ENCODE data around the gene RXFP3. TPM values are rescaled to one million over a fixed set of nuclear protein-coding genes. Genes with fewer than 3 reads are reported as not detected.

The RXFP3 gene
- total and polyA plus RNA-seq, 9 donors = 0.24 TPM; not detected in 8

DNA sequence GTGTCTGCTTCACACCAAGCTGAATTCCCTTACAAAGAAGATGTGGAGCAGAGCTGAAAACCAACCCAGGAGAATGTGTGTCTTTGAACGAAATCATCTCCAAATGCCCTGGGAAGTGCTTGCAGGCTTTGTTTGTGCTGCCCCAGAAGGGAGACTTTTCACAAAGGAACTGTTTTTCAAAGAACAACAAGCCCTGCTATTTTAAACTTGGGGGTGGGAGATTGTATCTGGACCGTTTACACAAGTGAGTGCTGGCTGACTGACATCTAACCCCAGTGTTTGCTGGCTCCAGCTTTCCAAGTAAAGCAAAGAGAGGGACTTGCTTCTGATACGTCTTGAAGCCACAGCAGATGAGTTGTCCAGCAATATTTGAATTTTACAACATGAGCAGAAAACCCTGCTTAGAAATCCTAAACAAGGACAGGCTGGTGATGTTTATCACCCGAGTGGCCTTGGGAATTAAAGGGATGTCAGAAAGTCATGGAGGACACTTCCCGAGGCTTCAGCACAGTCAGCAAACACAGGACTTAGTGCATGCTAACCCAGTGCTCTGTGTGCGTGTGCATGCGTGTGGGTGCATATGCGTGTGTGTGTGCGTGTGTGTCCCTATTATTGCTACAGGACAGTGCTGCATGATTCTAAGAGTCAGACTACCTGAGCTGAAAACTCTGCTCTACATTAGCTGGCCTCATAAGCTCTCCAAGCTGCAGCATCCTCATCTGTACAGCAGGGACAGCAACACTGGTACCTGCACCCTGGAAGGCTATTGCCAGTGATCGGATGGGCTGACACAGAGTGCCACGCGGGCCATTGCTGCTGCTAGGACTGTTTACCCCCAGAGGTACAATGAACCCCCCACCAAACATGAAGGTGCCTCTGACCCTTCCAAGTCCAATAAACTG, 45.8 kb upstream of the RXFP3 start:
- no peak for TF ChIP-seq EP300 (IDR thresholded peaks at IDR 0.05)
- TF ChIP-seq, protein P1, sequence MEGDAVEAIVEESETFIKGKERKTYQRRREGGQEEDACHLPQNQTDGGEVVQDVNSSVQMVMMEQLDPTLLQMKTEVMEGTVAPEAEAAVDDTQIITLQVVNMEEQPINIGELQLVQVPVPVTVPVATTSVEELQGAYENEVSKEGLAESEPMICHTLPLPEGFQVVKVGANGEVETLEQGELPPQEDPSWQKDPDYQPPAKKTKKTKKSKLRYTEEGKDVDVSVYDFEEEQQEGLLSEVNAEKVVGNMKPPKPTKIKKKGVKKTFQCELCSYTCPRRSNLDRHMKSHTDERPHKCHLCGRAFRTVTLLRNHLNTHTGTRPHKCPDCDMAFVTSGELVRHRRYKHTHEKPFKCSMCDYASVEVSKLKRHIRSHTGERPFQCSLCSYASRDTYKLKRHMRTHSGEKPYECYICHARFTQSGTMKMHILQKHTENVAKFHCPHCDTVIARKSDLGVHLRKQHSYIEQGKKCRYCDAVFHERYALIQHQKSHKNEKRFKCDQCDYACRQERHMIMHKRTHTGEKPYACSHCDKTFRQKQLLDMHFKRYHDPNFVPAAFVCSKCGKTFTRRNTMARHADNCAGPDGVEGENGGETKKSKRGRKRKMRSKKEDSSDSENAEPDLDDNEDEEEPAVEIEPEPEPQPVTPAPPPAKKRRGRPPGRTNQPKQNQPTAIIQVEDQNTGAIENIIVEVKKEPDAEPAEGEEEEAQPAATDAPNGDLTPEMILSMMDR (IDR thresholded peaks at IDR 0.05) = no peak
- TF ChIP-seq POLR2A (IDR thresholded peaks at IDR 0.05) = no peak
- intact Hi-C loops (cut with DNase I) = no loop called here
- H3K27me3 ChIP-seq = no peaks in the 10 kb centered on the region
- H3K4me1 ChIP-seq (ENCODE audit: insufficient read depth) = peaks cover 18% of the 10 kb centered on the region
- H3K27ac ChIP-seq = no peak overlapping the region
- DNase-seq = no peak
- WGBS, 3 donors = 10 to 36% (median 19%) methylated on average over 12 of the region's 12 CpGs
- no peaks in the 10 kb centered on the region for H3K36me3 ChIP-seq
- peak overlapping the region; percentile 44 for H3K4me3 ChIP-seq
- H3K9me3 ChIP-seq = no peaks in the 10 kb centered on the region

DNA sequence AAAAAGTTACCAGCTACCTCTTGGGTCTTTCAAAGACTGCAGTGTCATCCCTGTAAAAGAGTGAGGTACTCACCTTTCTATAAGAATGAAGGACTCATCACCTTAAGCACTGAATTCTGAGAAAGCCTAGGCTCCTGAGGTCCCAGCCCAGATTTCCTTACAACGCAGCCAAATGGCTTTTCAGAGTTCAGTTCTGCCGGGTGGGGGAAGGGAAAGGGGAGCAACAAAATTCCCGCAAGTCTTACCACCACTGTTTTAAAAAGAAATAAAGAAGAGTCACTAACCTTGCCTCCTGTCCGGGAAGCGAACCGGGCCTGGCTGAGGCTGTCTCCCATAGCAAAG, 44.8 kb upstream of the RXFP3 start:
- TF ChIP-seq POLR2A (IDR thresholded peaks at IDR 0.05) = no peak
- no peaks in the 10 kb centered on the region for H3K9me3 ChIP-seq
- H3K36me3 ChIP-seq = no peaks in the 10 kb centered on the region
- peak in 2 of 5 donors; percentile 21 to 29 for DNase-seq
- intact Hi-C loops (cut with DNase I) = no loop called here
- H3K4me3 ChIP-seq = peak overlapping the region; percentile 44
- H3K27ac ChIP-seq = no peak overlapping the region
- H3K4me1 ChIP-seq (ENCODE audit: insufficient read depth) = peaks cover 16% of the 10 kb centered on the region
- no peaks in the 10 kb centered on the region for H3K27me3 ChIP-seq
- WGBS, 3 donors = 1 to 3% (median 1%) methylated on average over 6 of the region's 6 CpGs

DNA sequence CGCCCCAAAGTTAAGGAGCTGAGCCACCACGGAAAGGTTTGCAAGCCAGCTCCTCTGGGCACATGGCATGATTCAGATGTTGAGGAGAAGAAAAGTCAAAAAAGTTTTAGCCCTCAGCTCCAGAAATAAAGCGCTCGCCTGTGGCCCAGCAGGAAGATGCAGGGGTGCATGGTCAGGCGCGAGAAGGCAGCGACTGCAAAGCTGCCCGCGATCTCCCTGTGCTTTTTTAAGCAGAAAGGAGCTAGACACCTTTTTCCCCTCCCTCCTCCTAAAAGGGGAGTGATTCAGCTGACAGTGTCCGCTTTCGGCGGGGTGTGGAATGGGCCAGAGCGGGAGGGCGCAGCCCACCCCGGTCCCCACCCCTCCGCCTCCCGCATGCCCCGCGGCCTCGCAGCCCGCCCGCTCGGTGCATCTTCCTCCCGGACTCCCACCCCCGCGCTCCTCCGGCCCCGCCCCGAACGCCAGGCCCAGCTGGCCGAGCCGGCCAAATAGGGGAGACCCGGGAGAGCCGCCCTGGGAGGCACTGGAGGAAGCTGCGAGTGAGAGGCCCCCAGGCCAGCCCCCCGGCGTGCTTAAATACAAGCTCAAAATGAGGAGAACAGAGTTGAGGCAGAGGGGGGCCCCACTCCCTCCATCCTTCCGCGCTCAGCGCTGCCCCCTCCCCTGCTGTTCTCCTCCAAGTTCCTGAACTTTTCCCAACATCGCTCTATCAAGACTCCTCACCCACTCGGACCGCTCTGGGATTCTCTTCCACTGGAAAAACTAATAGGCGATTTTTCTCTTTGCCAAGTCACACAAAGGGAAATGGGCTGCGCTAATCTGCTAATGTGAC, 44.2 kb upstream of the RXFP3 start, which contains the start of gene ADAMTS12:
Gene ADAMTS12, minus strand, starts transcription at position 203 of the 832 bp plus-strand sequence. Its CDS starts 134 bp downstream, at position 69.
- peaks cover 16% of the 10 kb centered on the region for H3K4me1 ChIP-seq (ENCODE audit: insufficient read depth)
- peak within 1 kb of the TSS in 1 of 2 donors; percentile 27 for H3K27ac ChIP-seq
- intact Hi-C loops (cut with DNase I) = no loop called here
- no peaks in the 10 kb centered on the region for H3K9me3 ChIP-seq
- H3K4me3 ChIP-seq = peak within 1 kb of the TSS; percentile 44
- no peaks in the 10 kb centered on the region for H3K27me3 ChIP-seq
- peak; percentile 46 to 76 (median 66) for DNase-seq
- WGBS, 3 donors = 1% methylated on average over 44 to 45 of the region's 45 CpGs
- H3K36me3 ChIP-seq = no peaks in the 10 kb centered on the region
- TF ChIP-seq EP300 (IDR thresholded peaks at IDR 0.05) (no peak), POLR2A (IDR thresholded peaks at IDR 0.05) (no peak)
- TF ChIP-seq, protein P1 (IDR thresholded peaks at IDR 0.05) = no peak

DNA sequence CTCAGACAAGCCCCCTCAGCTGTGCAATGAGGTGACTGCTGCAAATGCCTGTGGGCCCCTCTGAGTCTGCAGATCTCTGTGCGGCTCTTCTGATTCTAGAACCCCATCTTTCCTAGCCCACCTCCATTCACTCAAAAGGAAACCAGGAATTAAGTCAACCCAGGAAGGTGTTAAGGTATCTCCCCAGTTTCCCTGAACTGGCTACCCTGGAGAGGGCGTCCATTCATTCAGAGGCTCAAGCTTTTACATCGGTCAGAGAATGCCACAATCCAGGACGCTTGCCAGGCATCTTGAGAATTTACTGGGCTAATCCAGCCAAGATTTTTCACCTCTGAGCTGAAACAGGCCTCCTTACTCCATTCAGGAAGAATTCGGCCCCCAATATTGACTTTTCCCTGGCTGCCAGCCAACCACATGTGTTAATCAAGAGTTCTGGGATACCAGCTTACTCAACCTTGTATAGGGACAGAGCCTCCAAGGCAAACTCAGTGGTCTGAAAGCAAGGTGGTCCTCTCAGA, 43.5 kb upstream of the RXFP3 start:
- Histone ChIP-seq H3K4me3 (no peak overlapping the region), H3K4me1 (ENCODE audit: insufficient read depth) (peaks cover 16% of the 10 kb centered on the region), H3K9me3 (no peaks in the 10 kb centered on the region), H3K27me3 (no peaks in the 10 kb centered on the region), H3K36me3 (no peaks in the 10 kb centered on the region), H3K27ac (peak overlapping the region in 1 of 2 donors; percentile 27)
- intact Hi-C loops (cut with DNase I) = no loop called here
- DNase-seq = peak; percentile 22 to 70 (median 30)
- TF ChIP-seq, protein P1 (IDR thresholded peaks at IDR 0.05) = no peak
- TF ChIP-seq POLR2A (IDR thresholded peaks at IDR 0.05) (no peak), EP300 (IDR thresholded peaks at IDR 0.05) (no peak)
- 12 to 20% (median 12%) methylated on average over 5 of the region's 5 CpGs for WGBS, 3 donors

All from ovary (tissue), 9 donors.